ENCODE measurements around the gene APOM. TPM values are rescaled to one million over a fixed set of nuclear protein-coding genes. Genes with fewer than 3 reads are reported as not detected.

The APOM gene
- total RNA-seq, 1 donor from 2014 or later, result 11.2 TPM

DNA sequence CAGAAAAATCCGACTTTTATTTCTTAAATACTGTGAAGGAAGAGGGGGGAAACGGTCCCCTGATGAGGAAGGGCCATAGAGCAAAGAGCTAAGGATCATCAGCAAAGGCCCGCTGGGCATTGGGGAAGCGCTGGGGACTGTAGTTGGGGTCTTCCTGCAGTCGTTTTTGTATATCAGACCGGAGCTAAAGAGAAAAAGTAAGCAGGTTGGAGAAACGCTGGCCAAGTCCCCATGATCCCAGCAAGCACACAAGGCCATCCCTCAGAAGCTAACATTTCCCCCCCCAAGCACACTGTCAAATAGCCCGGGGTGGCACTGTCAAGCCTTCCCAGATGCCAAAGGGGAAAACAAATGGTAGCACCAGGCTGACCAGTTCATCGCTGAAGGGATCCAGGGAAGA, 16.7 kb upstream of the APOM start:
- Mint-ChIP-seq H3K9me3 (no peaks in the 10 kb centered on the region), H3K36me3 (peaks cover 27% of the 10 kb centered on the region), H3K27me3 (no peaks in the 10 kb centered on the region), H3K27ac (no peak overlapping the region), H3K4me1 (ENCODE audit: unreplicated experiment) (no peaks in the 10 kb centered on the region), H3K4me3 (no peak overlapping the region)
- DNase-seq (ENCODE audit: extremely low spot score, unreplicated experiment), result no peak
- TF ChIP-seq, protein P1, sequence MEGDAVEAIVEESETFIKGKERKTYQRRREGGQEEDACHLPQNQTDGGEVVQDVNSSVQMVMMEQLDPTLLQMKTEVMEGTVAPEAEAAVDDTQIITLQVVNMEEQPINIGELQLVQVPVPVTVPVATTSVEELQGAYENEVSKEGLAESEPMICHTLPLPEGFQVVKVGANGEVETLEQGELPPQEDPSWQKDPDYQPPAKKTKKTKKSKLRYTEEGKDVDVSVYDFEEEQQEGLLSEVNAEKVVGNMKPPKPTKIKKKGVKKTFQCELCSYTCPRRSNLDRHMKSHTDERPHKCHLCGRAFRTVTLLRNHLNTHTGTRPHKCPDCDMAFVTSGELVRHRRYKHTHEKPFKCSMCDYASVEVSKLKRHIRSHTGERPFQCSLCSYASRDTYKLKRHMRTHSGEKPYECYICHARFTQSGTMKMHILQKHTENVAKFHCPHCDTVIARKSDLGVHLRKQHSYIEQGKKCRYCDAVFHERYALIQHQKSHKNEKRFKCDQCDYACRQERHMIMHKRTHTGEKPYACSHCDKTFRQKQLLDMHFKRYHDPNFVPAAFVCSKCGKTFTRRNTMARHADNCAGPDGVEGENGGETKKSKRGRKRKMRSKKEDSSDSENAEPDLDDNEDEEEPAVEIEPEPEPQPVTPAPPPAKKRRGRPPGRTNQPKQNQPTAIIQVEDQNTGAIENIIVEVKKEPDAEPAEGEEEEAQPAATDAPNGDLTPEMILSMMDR (conservative IDR thresholded peaks at IDR 0.05), result no peak

DNA sequence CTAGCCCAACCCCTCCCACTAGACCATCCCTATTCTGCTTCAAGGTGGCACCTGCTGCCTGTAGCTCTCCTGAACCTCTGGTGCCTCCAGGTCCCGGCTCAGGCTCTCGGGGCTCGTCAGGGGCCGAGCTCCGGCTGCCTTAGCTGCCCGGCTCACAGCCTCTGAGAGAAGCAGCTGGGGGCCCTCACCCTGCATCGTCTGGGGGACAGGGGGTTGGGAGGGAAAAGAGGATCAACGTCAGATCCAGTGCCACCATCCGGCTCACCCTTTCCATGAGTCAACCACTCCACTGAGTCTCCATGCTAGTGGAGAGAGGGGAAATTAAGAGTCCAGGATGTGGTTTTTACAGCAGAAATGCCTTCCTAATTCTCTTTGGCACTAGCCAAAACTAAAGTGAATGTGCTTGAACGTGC, 16.2 kb upstream of the APOM start:
- H3K36me3 Mint-ChIP-seq, result peaks cover 25% of the 10 kb centered on the region
- H3K4me1 Mint-ChIP-seq (ENCODE audit: unreplicated experiment), result no peaks in the 10 kb centered on the region
- no peaks in the 10 kb centered on the region for H3K9me3 Mint-ChIP-seq
- TF ChIP-seq, protein P1 (conservative IDR thresholded peaks at IDR 0.05), result no peak
- no peak overlapping the region for H3K4me3 Mint-ChIP-seq
- H3K27ac Mint-ChIP-seq, result no peak overlapping the region
- no peak for DNase-seq (ENCODE audit: extremely low spot score, unreplicated experiment)
- H3K27me3 Mint-ChIP-seq, result no peaks in the 10 kb centered on the region

DNA sequence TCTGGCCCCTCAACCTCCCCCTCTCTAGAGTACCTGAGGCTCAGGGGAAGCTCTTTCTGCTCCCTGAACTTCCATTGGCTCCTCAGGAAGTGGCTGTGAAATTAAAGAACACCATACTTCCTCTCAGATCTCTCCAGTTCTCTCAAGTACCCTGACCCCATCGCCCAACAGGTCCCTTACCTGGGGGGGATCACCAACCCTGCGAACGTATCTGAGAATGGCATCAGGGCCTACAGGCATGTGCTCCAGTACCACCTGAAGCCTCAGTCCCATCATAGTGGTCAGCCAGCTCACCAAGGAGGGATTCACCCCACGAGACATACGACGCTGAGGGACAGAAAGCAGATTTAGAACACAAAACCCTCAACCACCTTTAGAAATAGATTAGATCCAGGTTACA, 15.1 kb upstream of the APOM start:
- H3K27me3 Mint-ChIP-seq, result no peaks in the 10 kb centered on the region
- no peak overlapping the region for H3K4me3 Mint-ChIP-seq
- no peak for DNase-seq (ENCODE audit: extremely low spot score, unreplicated experiment)
- peaks cover 31% of the 10 kb centered on the region for H3K36me3 Mint-ChIP-seq
- TF ChIP-seq, protein P1 (conservative IDR thresholded peaks at IDR 0.05), result no peak
- no peaks in the 10 kb centered on the region for H3K9me3 Mint-ChIP-seq
- H3K4me1 Mint-ChIP-seq (ENCODE audit: unreplicated experiment), result no peaks in the 10 kb centered on the region
- H3K27ac Mint-ChIP-seq, result no peak overlapping the region

DNA sequence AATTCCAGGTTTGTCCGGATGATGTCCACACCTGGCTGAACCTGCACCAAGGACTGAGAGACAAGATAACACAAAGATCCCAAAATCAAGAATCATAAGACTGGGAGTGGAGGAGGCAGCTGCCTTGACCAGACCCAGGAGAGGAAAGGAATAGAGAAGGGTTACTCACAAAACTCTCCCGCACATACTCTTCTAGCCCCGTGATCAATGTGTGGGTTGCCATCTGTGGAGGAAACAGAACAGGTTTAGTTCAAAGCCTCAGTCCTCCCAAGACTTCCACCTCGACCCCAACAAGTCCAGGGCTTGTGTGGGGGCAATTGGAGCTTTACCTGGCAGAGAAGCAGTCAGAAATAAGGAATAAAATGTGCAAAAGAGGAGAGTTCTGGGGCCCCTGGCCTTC, 14.3 kb upstream of the APOM start:
- Mint-ChIP-seq H3K9me3 (no peaks in the 10 kb centered on the region), H3K27me3 (no peaks in the 10 kb centered on the region), H3K4me3 (no peak overlapping the region), H3K27ac (no peak overlapping the region), H3K36me3 (peaks cover 28% of the 10 kb centered on the region), H3K4me1 (ENCODE audit: unreplicated experiment) (no peaks in the 10 kb centered on the region)
- DNase-seq (ENCODE audit: extremely low spot score, unreplicated experiment), result no peak
- TF ChIP-seq, protein P1 (conservative IDR thresholded peaks at IDR 0.05), result no peak

DNA sequence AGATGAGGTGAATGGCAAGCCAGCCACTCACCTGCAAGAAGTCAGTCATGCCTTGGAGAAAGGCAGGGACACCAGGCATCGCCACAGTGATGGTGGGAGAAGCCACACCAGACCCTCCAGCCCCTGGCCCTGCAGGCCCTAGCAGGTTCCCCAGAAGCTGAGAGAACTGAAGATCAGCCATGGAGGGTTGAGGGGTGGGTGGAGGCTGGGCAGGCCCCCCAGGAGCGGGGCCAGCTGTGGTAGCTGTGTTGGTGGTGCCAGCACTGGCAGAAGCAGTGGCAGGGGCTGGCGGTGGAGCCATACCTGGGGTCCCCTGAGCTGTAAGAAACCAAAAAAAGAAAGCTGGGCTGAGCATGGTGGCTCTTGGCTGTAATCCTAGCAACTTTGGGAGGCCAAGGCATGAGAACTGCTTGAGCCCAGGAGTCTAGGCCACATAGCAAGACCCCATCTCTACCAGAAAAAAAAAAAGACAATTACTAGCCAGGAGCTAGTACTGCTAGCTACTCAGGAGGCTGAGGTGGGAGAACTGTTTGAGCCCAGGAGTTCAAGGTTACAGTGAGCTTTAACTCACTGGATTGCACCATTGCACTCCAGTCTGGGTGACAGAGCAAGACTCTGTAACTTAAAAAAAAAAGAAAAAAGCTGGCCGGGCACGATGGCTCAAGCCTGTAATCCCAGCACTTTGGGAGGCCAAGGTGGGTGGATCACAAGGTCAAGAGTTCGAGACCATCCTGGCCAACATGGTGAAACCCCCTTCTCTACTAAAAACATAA, 12.7 kb upstream of the APOM start:
- H3K36me3 Mint-ChIP-seq, result peaks cover 26% of the 10 kb centered on the region
- TF ChIP-seq, protein P1 (conservative IDR thresholded peaks at IDR 0.05), result no peak
- DNase-seq (ENCODE audit: extremely low spot score, unreplicated experiment), result no peak
- H3K9me3 Mint-ChIP-seq, result no peaks in the 10 kb centered on the region
- no peak overlapping the region for H3K27ac Mint-ChIP-seq
- H3K4me1 Mint-ChIP-seq (ENCODE audit: unreplicated experiment), result no peaks in the 10 kb centered on the region
- no peak overlapping the region for H3K4me3 Mint-ChIP-seq
- no peaks in the 10 kb centered on the region for H3K27me3 Mint-ChIP-seq
